ENCODE results near the gene SCRN2.

SCRN2 gene

GRCh38 chr17:47802341-47803022 lies 38.6 kb downstream of the SCRN2 start:
- peak; percentile 40 to 69 for DNase-seq

DNA sequence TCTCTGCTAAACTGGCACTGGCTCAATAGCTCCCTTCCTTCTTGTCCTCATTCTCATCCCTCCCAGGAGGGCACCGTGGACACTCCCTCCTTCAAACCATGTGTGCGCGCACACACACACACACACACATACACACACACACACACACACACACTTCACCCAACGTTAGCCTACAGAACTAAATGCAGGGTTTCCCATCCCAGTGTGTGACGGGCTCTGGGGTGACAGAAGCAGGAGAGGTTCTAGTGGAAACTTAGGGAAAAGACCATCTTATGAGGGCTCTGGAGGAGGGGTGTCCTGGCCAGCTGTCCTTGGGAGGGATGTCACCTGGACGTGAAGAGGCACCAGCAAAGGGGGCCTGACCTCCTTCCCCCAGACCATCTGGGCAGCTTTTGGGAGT lies 39.2 kb downstream of the SCRN2 start:
- no peak for DNase-seq

DNA sequence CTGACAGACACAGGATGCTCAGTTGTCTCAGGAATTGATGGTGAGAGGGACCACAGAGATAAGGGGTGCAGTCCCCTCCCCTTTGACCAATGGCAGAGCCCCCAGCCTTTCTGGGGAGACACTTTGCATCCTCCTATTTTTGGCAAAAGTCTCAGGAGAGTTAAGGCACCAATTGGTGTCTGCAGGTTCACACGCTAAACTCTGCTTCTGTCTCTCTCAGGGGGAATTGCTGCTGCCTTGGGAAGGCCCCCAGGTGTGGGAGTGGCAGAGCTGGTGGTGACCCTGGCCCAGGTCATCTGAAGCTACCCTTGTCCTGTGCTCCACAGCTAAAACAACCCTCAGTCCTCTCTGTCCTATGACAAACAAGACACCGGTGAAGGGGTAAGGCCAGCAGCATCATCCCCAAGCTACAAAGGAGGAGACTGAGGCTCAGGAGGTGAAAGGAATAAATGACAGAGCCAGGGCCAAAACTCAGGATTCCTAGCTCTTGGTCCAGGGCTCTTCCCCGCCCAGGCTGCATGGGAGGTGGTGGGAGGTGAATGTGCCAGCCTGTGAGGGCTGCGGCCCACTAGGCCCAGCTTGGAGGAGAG lies 39.8 kb downstream of the SCRN2 start:
- DNase-seq: no peak

- DNase-seq: no peak
These were observed 40.4 kb downstream of the SCRN2 start for GRCh38 chr17:47800686-47801085.

GRCh38 chr17:47797797-47798196 lies 43.3 kb downstream of the SCRN2 start:
- DNase-seq: no peak

- no peak for DNase-seq
These were observed 48.1 kb downstream of the SCRN2 start for GRCh38 chr17:47792979-47793378.

DNA sequence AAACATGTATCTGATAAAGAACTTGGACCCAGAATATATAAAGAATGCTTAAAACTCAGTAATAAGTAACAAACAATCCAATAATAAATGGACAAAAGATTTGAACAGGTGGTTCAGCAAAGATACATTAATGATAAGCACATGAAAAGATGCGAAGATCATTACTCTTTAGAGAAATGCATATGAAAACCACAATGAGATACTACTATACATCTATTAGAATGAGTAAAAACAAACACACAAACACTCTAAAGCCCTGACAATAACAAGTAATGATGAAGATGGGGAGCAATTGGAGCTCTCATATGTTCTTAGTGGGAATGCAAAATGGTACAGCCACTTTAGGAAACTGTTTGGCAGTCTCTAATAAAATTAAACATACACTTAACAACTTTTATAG lies 48.6 kb downstream of the SCRN2 start:
- no peak for DNase-seq

DNA sequence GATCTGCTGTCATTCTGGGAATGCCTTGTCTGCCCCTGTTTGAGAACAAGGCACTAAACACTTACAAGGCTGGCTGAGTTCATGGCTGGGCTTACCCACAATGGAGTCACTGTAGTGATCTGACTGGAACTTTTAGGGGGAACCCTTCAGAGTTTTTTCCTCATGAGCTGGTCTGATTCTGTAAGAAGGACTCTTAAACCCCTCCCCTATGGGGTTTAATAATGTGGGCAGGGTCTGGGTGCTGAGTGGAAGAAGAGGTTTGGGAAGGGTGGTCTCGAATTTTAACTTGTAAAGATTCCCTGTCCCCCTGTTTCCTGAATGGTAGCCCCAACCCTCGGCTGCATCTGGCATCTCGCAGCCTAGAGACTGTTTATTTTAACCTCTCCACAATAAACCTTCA lies 50.0 kb downstream of the SCRN2 start:
- no peak for DNase-seq

DNA sequence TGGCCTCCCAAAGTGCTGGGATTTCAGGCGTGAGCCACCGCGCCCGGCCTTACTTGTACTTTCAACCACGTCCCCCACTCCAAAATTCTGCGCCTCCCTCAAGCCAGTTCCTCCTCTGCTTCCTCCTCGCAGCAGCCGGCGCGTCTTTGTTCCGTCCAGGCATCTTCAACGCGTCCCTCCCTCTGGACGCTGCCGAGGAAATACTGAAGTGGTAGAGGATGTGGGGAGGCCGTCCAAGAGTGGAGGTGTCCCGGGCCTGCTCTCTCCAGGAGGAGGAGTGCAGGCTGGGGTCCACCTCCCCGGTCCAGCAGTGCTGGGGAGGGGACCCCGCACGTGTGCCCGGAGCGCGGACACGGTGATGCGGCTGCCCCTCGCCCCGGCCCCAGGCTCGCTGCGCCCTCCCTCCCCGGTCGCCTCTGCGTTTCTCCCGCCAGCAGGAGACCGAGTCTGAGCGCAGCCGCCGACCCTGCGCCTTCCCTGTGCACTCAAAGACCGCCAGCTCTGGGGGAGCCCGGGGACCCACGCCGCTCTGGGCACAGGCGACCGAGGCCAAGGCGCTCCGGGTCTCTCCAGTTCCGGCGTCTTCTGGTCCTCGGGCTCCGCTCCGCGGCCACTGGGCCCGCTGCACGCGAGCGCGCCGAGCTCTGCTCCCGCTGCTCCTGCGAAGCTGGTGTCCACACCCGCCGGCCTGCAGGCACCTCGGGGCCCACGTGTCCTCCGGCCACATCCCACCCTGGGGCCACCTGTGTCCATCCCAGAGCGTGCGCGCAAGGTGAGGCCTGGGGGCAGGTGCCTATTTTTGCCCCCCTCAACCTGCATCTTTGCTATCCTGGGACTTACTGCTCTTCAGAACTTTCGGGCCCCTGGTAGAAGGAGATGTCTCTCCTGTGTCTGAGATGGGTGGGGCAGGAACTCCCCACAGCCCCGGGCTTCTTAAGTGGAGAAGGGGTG lies 51.2 kb downstream of the SCRN2 start:
- DNase-seq: peak; percentile 40 to 63

Data from CD4-positive, alpha-beta T cell treated with Interferon alpha-2 for 1 hour (primary cell).